MM.1S (cell line): ENCODE data around the gene PTTG1IP.

Source experiments
- CTCF ChIP-seq: fragments of 300-600 bp; sonication (generic); IDR thresholded peaks from 2 replicates; pipeline ENCODE4 v1.5.1; 2016; ENCODE audit warnings: antibody characterized with exemption, low read length, mixed read lengths
- EZH2phosphoT487 ChIP-seq: fragments of 300-600 bp; sonication (generic); IDR thresholded peaks from 2 replicates; pipeline ENCODE4 v1.6.1; 2018; ENCODE audit warnings: antibody characterized with exemption, low read length

- TF ChIP-seq CTCF (no peak), EZH2phosphoT487 (no peak)
These were observed 37.0 kb upstream of the PTTG1IP start for GRCh38 chr21:44910229-44911067.
